SK-N-SH treated with all-trans-retinoic acid at 6 μM for 48 hours (cell line): Measurements from ENCODE around the gene ATP9A.
A peak's percentile ranks its signal among the peaks of the same experiment; 100 is the strongest.

ENCODE experiments used
- ATAC-seq: fragments of 200-7000 bp; cut with Tn5 transposase; 3 replicates; pipeline ENCODE4 v1.9.1; 2020; ENCODE audit warnings: mild to moderate bottlenecking, moderate library complexity
- ARNTL ChIP-seq: fragments of 450-650 bp; formaldehyde crosslinking; IDR thresholded peaks from 2 replicates; pipeline ENCODE4 v1.5.0; 2020; ENCODE audit warnings: low read depth, mild to moderate bottlenecking, moderate library complexity, borderline replicate concordance
- BACH2 ChIP-seq: fragments of 250-450 bp; sonication (Bioruptor Pico); IDR thresholded peaks from 2 replicates; pipeline ENCODE4 v1.9.0; 2021; ENCODE audit warnings: mild to moderate bottlenecking, borderline replicate concordance
- CSDC2 ChIP-seq: fragments of 250-450 bp; sonication (Bioruptor Pico); IDR thresholded peaks from 2 replicates; pipeline ENCODE4 v1.5.0; 2020; ENCODE audit warnings: mild to moderate bottlenecking, moderate library complexity
- GLIS3 ChIP-seq: fragments of 250-450 bp; sonication (Bioruptor Pico); IDR thresholded peaks from 2 replicates; pipeline ENCODE4 v1.5.0; 2020; ENCODE audit warnings: mild to moderate bottlenecking, moderate library complexity
- ISL1 ChIP-seq: fragments of 250-450 bp; sonication (Bioruptor Pico); IDR thresholded peaks from 2 replicates; pipeline ENCODE4 v2.1.2; 2022; ENCODE audit warnings: mild to moderate bottlenecking, moderate library complexity
- OSR1 ChIP-seq: fragments of 250-450 bp; sonication (Bioruptor Pico); IDR thresholded peaks from 2 replicates; pipeline ENCODE4 v1.8.0; 2022; ENCODE audit warnings: moderate library complexity, mild to moderate bottlenecking, inconsistent platforms
- PPARA ChIP-seq: fragments of 250-450 bp; sonication (Bioruptor Pico); IDR thresholded peaks from 2 replicates; pipeline ENCODE4 v1.5.0; 2020; ENCODE audit warnings: mild to moderate bottlenecking, borderline replicate concordance
- RARB ChIP-seq: fragments of 250-450 bp; sonication (Bioruptor Pico); IDR thresholded peaks from 2 replicates; pipeline ENCODE4 v1.8.0; 2021; ENCODE audit warnings: mild to moderate bottlenecking, moderate library complexity
- SNAI2 ChIP-seq: fragments of 250-450 bp; sonication (Bioruptor Pico); IDR thresholded peaks from 2 replicates; pipeline ENCODE4 v1.5.0; 2020; ENCODE audit warnings: mild to moderate bottlenecking, moderate library complexity
- TCF4 ChIP-seq: fragments of 250-450 bp; sonication (Bioruptor Pico); IDR thresholded peaks from 2 replicates; pipeline ENCODE4 v1.8.0; 2021; ENCODE audit warnings: mild to moderate bottlenecking, moderate library complexity, borderline replicate concordance
- TOX ChIP-seq: fragments of 250-450 bp; sonication (Bioruptor Pico); IDR thresholded peaks from 2 replicates; pipeline ENCODE4 v1.8.0; 2021; ENCODE audit warnings: mild to moderate bottlenecking, moderate library complexity, borderline replicate concordance
- ZC3H10 ChIP-seq: fragments of 250-450 bp; sonication (Bioruptor Pico); IDR thresholded peaks from 2 replicates; pipeline ENCODE4 v1.5.1; 2021; ENCODE audit warnings: mild to moderate bottlenecking, moderate library complexity
- ZFP3 ChIP-seq: fragments of 250-450 bp; sonication (Bioruptor Pico); IDR thresholded peaks from 2 replicates; pipeline ENCODE4 v1.5.0; 2020; ENCODE audit warnings: mild to moderate bottlenecking, moderate library complexity
- ZFP30 ChIP-seq: fragments of 450-650 bp; formaldehyde crosslinking; IDR thresholded peaks from 2 replicates; pipeline ENCODE4 v1.5.0; 2022; ENCODE audit warnings: mild to moderate bottlenecking, moderate library complexity
- ZNF565 ChIP-seq: fragments of 450-650 bp; formaldehyde crosslinking; conservative IDR thresholded peaks from 2 replicates; pipeline ENCODE4 v1.5.0; 2020; ENCODE audit warnings: low read depth, mild to moderate bottlenecking, moderate library complexity
- ZNF70 ChIP-seq: fragments of 450-650 bp; formaldehyde crosslinking; IDR thresholded peaks from 2 replicates; pipeline ENCODE4 v1.5.0; 2020; ENCODE audit warnings: mild to moderate bottlenecking, moderate library complexity
- ZNF8 ChIP-seq: fragments of 450-650 bp; formaldehyde crosslinking; IDR thresholded peaks from 2 replicates; pipeline ENCODE4 v1.5.0; 2020; ENCODE audit warnings: mild to moderate bottlenecking, moderate library complexity
- TF ChIP-seq, protein P1 (sequence below): fragments of 250-450 bp; sonication (Bioruptor Pico); IDR thresholded peaks from 2 replicates; pipeline ENCODE4 v1.5.1; 2020; ENCODE audit warnings: low read depth, mild to moderate bottlenecking, moderate library complexity
- TF ChIP-seq, protein P2 (sequence below): fragments of 250-450 bp; sonication (Bioruptor Pico); IDR thresholded peaks from 2 replicates; pipeline ENCODE4 v1.5.1; 2021; ENCODE audit warnings: mild to moderate bottlenecking, moderate library complexity
- TF ChIP-seq, protein P3 (sequence below): fragments of 250-450 bp; sonication (Bioruptor Pico); IDR thresholded peaks from 2 replicates; pipeline ENCODE4 v1.8.0; 2021; ENCODE audit warnings: low read depth, mild to moderate bottlenecking, moderate library complexity, borderline replicate concordance
- TF ChIP-seq, protein P4 (sequence below): fragments of 250-450 bp; sonication (Bioruptor Pico); IDR thresholded peaks from 2 replicates; pipeline ENCODE4 v1.5.0; 2020; ENCODE audit warnings: mild to moderate bottlenecking, moderate library complexity

Gene ATP9A

DNA sequence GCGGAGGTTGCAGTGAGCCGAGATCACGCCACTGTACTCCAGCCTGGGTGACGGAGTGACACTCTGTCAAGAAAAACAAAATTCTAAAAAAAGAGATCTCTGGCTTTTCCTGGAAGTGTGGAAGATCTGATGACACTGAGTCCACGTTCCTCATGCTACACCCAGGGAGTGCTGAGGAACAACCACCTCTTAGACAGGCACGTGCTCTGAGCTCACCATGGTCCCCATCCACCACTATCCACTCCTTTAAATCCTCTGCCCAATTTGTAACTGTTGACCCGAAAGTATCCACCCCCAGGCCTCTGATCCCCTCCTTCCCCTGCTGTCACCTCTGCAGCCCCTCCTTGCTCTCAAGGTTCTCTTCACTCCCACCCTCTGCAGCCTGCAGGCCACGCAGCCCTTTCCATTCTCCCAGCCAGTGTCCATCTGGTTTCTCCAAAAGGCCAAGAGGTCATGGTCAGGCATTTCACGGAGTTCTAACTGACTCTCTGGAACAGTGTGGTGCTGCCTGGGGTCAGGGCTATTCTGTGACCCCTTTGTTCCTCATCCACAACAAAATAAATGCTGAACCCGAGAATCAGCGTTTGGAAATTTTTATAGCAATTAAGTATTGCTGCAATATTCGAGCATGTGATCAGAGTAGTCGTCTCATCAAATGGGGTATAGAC is 88.8 kb downstream of the ATP9A start:
- ATAC-seq, result no peak
- TF ChIP-seq ISL1 (CRISPR knock-in tag) (no peak), ZNF565 (CRISPR knock-in tag) (no peak), OSR1 (CRISPR knock-in tag) (no peak), ARNTL (CRISPR knock-in tag) (no peak)

DNA sequence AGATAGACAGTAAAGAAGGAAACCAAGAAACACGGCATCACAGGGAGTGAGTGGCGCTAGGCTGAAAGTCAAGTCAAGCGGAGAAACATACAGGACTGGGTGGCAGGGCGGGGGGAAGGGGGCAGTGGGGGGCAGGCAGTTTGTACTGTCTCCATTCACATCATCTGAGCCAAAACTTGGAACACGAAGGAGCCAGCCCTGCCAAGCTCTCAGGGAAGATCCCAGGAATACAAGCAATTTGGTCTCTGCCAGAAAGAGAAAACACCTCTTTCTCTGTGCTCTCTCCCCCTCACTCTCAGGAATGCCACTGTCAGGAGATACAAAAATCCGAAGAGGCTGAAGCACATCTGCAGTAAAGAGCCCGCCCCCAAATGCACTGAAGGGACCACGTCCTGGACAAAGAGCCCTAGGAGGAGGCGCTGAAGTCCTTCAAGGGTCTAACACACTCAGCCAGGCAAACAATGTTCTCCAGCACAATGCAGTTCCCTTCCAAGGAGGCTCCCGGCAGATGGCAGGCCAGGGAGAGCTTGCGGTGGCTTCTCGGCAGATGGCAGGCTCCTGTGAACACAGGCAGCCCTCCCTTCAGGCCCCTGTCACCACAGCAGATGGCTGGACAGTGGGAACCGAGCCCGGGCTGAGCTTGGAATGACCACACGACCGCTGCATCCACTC is 90.0 kb downstream of the ATP9A start:
- TF ChIP-seq, protein P1, sequence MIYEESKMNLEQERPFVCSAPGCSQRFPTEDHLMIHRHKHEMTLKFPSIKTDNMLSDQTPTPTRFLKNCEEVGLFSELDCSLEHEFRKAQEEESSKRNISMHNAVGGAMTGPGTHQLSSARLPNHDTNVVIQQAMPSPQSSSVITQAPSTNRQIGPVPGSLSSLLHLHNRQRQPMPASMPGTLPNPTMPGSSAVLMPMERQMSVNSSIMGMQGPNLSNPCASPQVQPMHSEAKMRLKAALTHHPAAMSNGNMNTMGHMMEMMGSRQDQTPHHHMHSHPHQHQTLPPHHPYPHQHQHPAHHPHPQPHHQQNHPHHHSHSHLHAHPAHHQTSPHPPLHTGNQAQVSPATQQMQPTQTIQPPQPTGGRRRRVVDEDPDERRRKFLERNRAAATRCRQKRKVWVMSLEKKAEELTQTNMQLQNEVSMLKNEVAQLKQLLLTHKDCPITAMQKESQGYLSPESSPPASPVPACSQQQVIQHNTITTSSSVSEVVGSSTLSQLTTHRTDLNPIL, result no peak
- TF ChIP-seq ZNF565 (CRISPR knock-in tag) (no peak), ZNF8 (CRISPR knock-in tag) (no peak), CSDC2 (CRISPR knock-in tag) (no peak), TCF4 (peak; percentile 52; the same call in 1 of the 2 replicates), RARB (CRISPR knock-in tag) (no peak)
- TF ChIP-seq, protein P2, sequence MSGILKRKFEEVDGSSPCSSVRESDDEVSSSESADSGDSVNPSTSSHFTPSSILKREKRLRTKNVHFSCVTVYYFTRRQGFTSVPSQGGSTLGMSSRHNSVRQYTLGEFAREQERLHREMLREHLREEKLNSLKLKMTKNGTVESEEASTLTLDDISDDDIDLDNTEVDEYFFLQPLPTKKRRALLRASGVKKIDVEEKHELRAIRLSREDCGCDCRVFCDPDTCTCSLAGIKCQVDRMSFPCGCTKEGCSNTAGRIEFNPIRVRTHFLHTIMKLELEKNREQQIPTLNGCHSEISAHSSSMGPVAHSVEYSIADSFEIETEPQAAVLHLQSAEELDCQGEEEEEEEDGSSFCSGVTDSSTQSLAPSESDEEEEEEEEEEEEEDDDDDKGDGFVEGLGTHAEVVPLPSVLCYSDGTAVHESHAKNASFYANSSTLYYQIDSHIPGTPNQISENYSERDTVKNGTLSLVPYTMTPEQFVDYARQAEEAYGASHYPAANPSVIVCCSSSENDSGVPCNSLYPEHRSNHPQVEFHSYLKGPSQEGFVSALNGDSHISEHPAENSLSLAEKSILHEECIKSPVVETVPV (CRISPR knock-in tag), result no peak
- TF ChIP-seq, all 23 proteins: peak for 1
- ATAC-seq, result peak; percentile 57; the same call in 1 of the 3 replicates

DNA sequence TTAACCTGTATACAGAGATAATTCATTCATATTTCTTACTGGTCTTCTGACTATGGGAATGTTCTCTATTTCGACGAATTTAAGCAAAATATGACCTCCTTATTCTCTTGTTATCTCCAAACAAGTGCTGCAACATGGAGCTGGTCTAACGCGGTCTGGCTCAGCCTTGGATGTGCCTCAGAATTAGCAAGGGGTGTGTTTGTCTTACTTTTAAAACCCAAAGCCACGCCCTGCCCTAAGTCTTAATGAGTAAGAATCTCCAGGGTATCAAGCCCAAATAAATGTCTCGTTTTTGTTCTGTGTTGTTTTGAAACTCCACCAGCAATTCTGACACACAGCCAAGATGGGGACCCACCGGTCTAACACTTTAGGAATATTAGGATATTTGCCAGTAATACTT is 99.2 kb downstream of the ATP9A start:
- TF ChIP-seq ARNTL (CRISPR knock-in tag), result no peak
- TF ChIP-seq ZNF8 (CRISPR knock-in tag), result no peak
- no peak for TF ChIP-seq ZFP3
- no peak for TF ChIP-seq OSR1 (CRISPR knock-in tag)
- TF ChIP-seq ZFP30, result no peak
- TF ChIP-seq CSDC2 (CRISPR knock-in tag), result no peak
- TF ChIP-seq, protein P3, sequence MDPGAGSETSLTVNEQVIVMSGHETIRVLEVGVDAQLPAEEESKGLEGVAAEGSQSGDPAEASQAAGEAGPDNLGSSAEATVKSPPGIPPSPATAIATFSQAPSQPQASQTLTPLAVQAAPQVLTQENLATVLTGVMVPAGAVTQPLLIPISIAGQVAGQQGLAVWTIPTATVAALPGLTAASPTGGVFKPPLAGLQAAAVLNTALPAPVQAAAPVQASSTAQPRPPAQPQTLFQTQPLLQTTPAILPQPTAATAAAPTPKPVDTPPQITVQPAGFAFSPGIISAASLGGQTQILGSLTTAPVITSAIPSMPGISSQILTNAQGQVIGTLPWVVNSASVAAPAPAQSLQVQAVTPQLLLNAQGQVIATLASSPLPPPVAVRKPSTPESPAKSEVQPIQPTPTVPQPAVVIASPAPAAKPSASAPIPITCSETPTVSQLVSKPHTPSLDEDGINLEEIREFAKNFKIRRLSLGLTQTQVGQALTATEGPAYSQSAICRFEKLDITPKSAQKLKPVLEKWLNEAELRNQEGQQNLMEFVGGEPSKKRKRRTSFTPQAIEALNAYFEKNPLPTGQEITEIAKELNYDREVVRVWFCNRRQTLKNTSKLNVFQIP (CRISPR knock-in tag), result no peak
- TF ChIP-seq TOX (CRISPR knock-in tag), result no peak
- TF ChIP-seq PPARA, result no peak
- TF ChIP-seq, protein P4, sequence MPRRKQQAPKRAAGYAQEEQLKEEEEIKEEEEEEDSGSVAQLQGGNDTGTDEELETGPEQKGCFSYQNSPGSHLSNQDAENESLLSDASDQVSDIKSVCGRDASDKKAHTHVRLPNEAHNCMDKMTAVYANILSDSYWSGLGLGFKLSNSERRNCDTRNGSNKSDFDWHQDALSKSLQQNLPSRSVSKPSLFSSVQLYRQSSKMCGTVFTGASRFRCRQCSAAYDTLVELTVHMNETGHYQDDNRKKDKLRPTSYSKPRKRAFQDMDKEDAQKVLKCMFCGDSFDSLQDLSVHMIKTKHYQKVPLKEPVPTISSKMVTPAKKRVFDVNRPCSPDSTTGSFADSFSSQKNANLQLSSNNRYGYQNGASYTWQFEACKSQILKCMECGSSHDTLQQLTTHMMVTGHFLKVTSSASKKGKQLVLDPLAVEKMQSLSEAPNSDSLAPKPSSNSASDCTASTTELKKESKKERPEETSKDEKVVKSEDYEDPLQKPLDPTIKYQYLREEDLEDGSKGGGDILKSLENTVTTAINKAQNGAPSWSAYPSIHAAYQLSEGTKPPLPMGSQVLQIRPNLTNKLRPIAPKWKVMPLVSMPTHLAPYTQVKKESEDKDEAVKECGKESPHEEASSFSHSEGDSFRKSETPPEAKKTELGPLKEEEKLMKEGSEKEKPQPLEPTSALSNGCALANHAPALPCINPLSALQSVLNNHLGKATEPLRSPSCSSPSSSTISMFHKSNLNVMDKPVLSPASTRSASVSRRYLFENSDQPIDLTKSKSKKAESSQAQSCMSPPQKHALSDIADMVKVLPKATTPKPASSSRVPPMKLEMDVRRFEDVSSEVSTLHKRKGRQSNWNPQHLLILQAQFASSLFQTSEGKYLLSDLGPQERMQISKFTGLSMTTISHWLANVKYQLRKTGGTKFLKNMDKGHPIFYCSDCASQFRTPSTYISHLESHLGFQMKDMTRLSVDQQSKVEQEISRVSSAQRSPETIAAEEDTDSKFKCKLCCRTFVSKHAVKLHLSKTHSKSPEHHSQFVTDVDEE (CRISPR knock-in tag), result no peak
- TF ChIP-seq, protein P2 (CRISPR knock-in tag), result no peak
- TF ChIP-seq ZC3H10, result no peak
- TF ChIP-seq SNAI2 (CRISPR knock-in tag), result no peak
- TF ChIP-seq, protein P1, result no peak
- TF ChIP-seq ZNF565 (CRISPR knock-in tag), result no peak
- no peak for TF ChIP-seq GLIS3
- no peak for TF ChIP-seq ZNF70 (CRISPR knock-in tag)
- no peak for TF ChIP-seq ISL1 (CRISPR knock-in tag)
- TF ChIP-seq BACH2, result no peak
- ATAC-seq, result no peak
